HG02759 (cell line): ENCODE data around the gene SMAD4.

ENCODE experiments used
- ATAC-seq: cut with Tn5 transposase; IDR thresholded peaks from one replicate; pipeline ENCODE4 v1.9.1; 2021; ENCODE audit warnings: mild to moderate bottlenecking, moderate library complexity; ENCODE audit not compliant: unreplicated experiment

The SMAD4 gene

GRCh38 chr18:51021226-51021965 lies 8.6 kb upstream of the SMAD4 start:
- ATAC-seq = no peak

GRCh38 chr18:51025512-51025911 lies 4.5 kb upstream of the SMAD4 start:
- no peak for ATAC-seq

- no peak for ATAC-seq
Observed at GRCh38 chr18:51028201-51028805, 1.7 kb upstream of the SMAD4 start.

GRCh38 chr18:51029378-51029693 lies 677 bp upstream of the SMAD4 start:
- no peak for ATAC-seq

- peak; percentile 73 for ATAC-seq
Observed at GRCh38 chr18:51030537-51031258, 685 bp downstream of the SMAD4 start.

GRCh38 chr18:51032193-51032592 lies 2.2 kb downstream of the SMAD4 start:
- ATAC-seq = no peak

GRCh38 chr18:51037230-51037629 lies 7.2 kb downstream of the SMAD4 start:
- ATAC-seq = no peak

GRCh38 chr18:51038110-51038509 lies 8.1 kb downstream of the SMAD4 start:
- ATAC-seq = no peak

- ATAC-seq = peak; percentile 62
Observed at GRCh38 chr18:51039138-51040112, 9.4 kb downstream of the SMAD4 start.

GRCh38 chr18:51041677-51042352 lies 11.8 kb downstream of the SMAD4 start:
- ATAC-seq = no peak

GRCh38 chr18:51044928-51045585 lies 15.0 kb downstream of the SMAD4 start:
- no peak for ATAC-seq

GRCh38 chr18:51048190-51048589 lies 18.2 kb downstream of the SMAD4 start:
- no peak for ATAC-seq

GRCh38 chr18:51049137-51049536 lies 19.1 kb downstream of the SMAD4 start:
- no peak for ATAC-seq

- ATAC-seq = no peak
Observed at GRCh38 chr18:51051105-51051712, 21.2 kb downstream of the SMAD4 start.

- peak; percentile 58 for ATAC-seq
Observed at GRCh38 chr18:51053814-51054213, 23.8 kb downstream of the SMAD4 start.

GRCh38 chr18:51054764-51055163 lies 24.8 kb downstream of the SMAD4 start:
- ATAC-seq = no peak

- no peak for ATAC-seq
Observed at GRCh38 chr18:51059969-51060368, 30.0 kb downstream of the SMAD4 start.

GRCh38 chr18:51064256-51064655 lies 34.2 kb downstream of the SMAD4 start:
- ATAC-seq = no peak

GRCh38 chr18:51066273-51066672 lies 36.3 kb downstream of the SMAD4 start:
- ATAC-seq = no peak
